ENCODE data around the gene ZNF148.

Gene ZNF148

DNA sequence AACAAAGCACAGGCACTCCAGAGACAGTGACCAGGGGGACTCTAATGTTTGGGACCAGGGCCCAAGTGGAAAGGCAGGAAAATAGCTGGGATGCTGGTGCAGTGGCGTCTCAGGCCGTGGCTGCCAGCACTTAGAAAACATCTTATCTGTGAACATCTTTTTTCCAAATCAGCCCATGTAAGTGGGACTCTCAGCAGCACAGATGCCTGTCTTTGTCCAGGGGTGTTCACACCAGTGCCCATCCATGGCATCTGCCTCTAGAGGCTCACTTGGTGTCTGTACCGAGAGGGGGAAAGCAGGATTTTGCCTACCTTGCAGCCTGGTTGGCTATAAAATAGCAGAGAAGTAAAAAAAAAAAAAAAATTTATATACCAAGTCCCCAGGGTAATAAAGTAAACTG lies 189.3 kb downstream of the ZNF148 start:
- no peak overlapping the region for H3K4me3 ChIP-seq (ENCODE audit: low read depth, low read length)
- TF ChIP-seq, protein P1, sequence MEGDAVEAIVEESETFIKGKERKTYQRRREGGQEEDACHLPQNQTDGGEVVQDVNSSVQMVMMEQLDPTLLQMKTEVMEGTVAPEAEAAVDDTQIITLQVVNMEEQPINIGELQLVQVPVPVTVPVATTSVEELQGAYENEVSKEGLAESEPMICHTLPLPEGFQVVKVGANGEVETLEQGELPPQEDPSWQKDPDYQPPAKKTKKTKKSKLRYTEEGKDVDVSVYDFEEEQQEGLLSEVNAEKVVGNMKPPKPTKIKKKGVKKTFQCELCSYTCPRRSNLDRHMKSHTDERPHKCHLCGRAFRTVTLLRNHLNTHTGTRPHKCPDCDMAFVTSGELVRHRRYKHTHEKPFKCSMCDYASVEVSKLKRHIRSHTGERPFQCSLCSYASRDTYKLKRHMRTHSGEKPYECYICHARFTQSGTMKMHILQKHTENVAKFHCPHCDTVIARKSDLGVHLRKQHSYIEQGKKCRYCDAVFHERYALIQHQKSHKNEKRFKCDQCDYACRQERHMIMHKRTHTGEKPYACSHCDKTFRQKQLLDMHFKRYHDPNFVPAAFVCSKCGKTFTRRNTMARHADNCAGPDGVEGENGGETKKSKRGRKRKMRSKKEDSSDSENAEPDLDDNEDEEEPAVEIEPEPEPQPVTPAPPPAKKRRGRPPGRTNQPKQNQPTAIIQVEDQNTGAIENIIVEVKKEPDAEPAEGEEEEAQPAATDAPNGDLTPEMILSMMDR (IDR thresholded peaks at IDR 0.05; ENCODE audit: insufficient read depth, low read length, missing control alignments): no peak
- POLR2A ChIA-PET: no interaction called here
- DNase-seq (ENCODE audit: low read depth, low spot score): no peak
- CTCF ChIA-PET: interaction anchor here (1.1 to 1.3 kb wide), 2 partner anchors 9 to 243 kb away, joined by 3 to 4 read pairs; no protein-coding TSS in a partner anchor

DNA sequence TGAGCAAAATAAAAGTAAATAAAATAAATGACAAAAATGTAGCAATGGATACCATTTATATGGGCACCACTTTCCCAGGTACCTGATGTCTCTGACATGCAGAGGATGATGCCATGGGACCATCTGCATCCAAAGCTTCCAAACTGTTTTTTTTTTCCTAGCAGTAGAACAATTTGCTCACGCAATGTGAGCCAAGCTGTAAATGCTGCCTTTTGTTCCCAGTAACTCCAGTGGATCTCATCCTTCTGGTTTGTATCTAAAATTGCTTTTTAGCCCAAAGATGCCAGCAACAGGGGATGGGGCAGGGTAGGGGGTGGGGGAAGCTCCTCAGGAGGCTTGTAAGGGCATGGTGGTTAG lies 195.3 kb downstream of the ZNF148 start:
- H3K4me3 ChIP-seq (ENCODE audit: low read depth, low read length): no peak overlapping the region
- TF ChIP-seq, protein P1 (IDR thresholded peaks at IDR 0.05; ENCODE audit: insufficient read depth, low read length, missing control alignments): no peak
- DNase-seq (ENCODE audit: low read depth, low spot score): no peak
- CTCF ChIA-PET: interaction anchor here (0.8 to 1.8 kb wide), 6 partner anchors 9 to 26 kb away, joined by 3 to 8 read pairs (median 6); no protein-coding TSS in a partner anchor
- POLR2A ChIA-PET: no interaction called here

DNA sequence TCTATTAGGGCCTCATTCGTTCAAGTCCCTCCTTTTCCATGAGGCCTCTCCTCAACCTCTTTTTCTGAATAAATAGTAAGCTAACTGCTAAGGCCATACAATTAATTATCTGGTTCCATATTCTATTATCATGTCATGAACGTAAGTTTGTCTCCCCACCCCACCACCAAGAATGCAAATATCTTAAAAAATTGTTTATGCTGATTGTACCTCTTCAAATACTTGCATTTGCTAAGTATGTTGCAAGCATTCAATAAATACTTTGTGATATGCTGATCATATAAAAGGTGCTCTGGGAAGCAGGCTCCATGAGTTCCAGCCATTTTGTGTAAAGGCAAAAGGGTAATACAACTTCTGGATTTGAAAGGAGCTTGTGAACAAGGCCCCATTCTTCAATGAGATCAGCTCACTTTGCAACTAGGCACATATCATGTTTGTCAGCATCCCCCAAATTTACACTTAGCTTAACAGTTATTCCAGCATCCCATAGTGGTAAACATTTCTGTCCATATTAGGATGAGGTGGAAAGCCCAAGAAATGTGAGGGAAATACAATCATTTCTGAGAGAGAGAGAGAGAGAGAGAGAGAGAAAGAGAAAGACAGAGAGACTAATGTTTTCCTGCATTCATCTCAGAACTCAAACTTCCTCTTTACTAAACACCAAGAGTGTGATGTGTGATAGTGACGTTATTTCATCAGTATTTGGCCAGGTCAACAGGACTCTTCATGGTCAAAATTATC lies 195.8 kb downstream of the ZNF148 start:
- ChIA-PET CTCF (interaction anchor here (0.9 to 1.8 kb wide), 5 partner anchors 9 to 14 kb away, joined by 3 to 8 read pairs (median 6); no protein-coding TSS in a partner anchor), POLR2A (no interaction called here)
- TF ChIP-seq, protein P1 (IDR thresholded peaks at IDR 0.05; ENCODE audit: insufficient read depth, low read length, missing control alignments): no peak
- H3K4me3 ChIP-seq (ENCODE audit: low read depth, low read length): no peak overlapping the region
- DNase-seq (ENCODE audit: low read depth, low spot score): no peak

DNA sequence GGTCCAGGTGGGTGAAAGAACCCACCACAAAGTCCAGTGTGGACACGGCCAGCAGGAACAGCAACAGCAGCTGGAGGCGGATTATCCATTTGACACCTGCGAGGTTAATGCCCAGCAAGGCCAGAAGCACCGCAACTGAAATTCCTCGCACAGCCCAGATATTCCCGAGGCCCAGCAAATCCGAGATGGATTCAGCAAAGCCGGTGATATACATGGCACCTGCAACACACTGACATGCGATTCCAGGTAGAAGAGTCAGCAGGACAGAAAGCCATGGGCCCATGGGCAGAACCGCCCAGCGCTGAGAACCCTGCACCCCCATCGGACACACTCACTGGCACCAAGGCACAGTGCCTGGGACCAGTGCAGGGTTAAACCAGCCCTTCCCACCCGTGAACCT lies 197.4 kb downstream of the ZNF148 start:
- TF ChIP-seq, protein P1 (IDR thresholded peaks at IDR 0.05; ENCODE audit: insufficient read depth, low read length, missing control alignments): no peak
- POLR2A ChIA-PET: no interaction called here
- H3K4me3 ChIP-seq (ENCODE audit: low read depth, low read length): no peak overlapping the region
- no peak for DNase-seq (ENCODE audit: low read depth, low spot score)
- CTCF ChIA-PET: no interaction called here
